Smooth muscle cell of the brain vasculature (primary cell): ENCODE data around the gene ENOX1.
A peak's percentile ranks its signal among the peaks of the same experiment; 100 is the strongest.
"Not testable (repeated sequence)": the region's sequence is repeated elsewhere in the genome, so short reads cannot be mapped to it uniquely, and the experiment has no call there.

Experiments
- DNase-seq: peaks from one replicate; pipeline ENCODE4 v3.0.0-alpha.2; 2012; ENCODE audit warnings: low read depth, low spot score

Gene ENOX1

DNA sequence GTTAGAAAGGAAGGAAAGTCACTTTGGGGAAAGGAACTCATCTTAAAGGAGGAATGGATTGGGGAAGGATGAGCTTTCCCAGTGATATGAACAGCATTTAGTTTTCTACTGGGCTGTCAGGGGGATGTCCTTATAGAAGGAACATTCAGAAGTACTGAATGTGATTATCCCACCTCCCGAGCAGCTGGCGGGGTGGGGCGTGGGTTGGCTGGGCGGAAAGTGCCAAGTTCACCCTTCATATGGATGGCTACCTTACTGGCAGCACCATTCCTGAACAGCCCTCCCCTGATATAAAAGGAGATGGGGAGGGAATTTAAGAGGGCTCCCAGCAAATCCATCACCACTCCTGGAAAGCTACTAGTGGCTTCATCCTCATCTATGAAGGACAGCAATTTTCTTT, 572.6 kb downstream of the ENOX1 start:
- no peak for DNase-seq

DNA sequence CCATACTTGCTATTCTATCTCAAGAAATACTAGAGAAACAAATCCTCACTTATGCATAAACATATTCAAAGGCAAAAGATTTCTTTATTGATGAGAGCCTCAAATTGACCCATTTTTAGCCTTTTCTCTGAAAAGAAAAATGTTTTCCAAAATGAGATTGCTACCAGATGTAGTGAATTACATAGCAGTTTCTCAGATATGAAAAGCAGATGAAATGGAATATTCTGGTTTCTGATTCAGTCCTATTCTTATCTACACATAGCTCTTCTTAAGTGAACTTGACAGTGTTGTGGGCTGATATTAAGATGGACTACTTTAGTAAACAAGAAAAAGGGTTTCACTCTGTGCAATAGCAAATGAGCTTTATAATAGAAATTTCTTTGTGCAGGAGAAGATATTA, 579.9 kb downstream of the ENOX1 start:
- DNase-seq = no peak

DNA sequence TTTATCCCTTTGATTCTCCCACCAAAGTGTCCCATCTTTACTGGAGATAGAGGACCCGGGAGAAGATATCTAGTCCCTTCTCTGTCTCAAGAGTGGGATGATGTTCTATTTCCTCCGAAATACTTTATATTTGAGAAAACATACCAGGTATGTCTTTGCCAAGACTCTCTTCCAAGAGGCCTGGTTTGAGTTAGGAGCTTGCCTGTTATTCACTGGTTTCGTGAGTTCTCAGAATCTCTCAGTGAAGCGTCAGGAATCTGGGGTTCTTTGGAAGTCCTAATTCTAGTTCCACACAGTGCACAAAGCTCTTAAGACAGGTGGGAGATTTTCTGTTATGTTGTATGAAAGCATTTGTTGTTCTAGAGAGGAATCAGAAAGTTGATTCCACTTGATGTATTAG, 581.4 kb downstream of the ENOX1 start:
- no peak for DNase-seq

DNA sequence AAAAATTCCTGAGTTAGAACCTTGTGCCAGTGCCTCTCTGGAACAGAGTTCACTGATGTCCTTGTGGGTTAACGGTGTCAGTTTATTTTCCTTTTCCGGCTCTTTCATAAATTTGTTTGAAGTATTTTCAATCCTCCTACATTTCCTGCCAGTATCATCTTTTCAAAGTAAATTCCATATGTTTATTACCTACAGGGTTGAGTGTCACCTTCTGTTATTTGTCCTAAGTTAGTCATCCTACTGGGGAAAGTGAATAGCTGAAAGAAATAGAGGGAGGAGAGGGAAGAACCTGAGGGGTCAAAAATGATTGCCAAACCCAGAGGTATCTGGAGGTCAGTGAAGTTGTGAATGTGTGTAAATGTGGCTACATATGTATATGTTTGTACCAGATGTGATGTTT, 582.2 kb downstream of the ENOX1 start:
- DNase-seq = no peak

DNA sequence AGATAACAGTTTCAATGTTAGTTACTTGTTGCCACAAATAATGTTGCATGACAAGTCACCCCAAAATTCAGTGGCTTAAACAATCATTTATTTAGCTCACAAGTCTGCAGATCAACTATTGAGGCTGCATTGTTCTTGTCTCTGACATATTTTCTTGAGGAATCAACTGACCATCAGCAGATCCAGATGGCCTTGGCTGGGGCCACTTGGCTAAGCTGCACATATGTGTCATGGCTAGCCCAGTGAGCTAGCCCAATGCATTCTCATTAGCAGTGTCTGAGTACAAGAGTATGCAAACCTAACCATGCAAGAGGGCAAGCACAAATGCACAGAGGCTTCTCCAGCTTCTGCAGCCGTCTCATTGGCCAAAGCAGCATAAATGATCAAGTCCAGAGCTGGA, 583.0 kb downstream of the ENOX1 start:
- DNase-seq = no peak

DNA sequence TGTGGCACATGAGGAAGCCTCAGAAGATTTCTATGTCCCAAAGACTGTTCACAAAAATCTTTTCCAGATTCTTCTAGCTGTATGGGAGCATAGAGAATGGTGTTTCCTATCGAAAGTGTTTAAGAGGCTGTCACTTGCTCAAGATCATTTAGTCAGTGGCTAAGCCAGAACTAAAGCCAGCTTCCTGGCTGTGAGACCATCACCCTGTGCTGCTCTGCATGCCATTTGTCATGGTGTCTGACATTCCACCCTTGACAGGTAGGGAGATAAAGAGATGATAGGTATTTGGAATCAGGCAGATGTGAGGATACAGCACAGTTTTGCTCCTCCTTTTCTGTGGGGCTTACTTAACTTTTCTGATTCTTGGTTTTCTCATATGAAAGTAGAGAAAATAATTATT, 586.0 kb downstream of the ENOX1 start:
- no peak for DNase-seq

DNA sequence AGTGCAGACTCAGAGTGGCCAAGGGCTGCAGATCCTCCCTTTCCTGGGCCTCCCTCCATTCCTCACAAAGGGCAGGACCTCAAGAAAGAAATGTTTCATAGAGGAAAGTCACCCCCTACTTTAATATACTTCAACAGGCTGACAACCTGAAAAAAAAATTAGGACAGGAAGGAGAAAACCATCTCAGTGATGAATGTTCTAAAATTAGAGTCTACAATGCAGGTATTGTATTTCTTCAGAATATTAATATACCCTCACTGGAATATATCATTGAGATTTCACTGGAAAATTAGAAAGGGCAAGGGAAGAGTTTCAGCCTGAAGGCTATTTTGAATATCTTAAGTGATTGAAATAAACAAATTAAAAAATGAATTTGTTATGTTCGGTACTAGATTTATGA, 586.5 kb downstream of the ENOX1 start:
- no peak for DNase-seq

DNA sequence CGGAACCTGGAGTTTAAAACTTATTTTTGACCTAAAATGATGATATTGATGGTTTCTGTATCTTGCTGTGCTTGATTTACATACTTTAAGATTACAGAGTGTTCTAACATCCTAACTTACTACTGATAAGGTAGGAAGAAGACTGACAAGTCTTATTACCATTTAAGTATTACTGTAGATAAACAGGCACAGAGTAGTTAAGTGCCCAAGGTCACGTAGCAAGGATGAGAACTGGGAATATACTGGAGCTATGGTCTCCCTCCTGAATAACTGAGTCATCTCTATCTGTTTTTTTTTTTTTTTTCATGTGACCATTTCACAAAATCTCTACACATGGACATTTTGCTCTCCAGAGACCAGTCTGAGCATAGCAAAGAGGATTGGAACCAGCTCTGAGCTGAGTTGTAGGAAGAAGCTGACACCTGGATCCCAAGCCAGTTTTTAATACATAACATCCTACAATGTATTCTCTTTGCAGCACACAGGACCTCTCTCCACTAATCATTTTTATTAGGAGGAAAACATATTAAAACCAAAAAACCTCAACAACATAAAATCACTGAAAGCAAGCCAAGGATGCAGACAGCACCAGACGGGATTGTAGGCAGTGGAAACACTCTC, 589.9 kb downstream of the ENOX1 start:
- DNase-seq = no peak

DNA sequence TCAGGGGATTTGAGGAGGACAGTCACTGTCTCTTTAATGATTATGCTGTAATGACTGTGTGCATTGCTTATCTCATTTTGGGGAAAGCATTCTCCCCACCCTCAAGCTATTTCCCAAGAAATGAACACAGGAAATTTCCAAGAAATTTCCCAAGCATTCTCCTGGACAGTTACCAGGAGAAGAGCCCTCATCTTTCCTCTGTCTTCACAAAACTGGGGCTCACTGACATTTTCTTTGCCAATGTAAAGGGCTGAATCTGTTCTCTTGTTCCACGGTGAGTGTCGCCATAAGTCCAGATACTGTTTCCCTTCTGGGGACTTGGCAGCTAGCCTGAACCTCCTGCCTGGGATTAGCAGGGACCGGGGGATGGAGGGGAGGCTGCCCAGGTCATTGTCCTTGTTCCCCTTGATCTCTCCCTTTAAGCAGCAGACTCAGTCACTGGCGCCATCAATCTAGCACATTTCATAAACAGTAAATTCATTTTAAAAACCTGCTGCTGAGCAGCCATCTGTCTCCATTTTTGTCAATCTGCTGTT, 590.6 kb downstream of the ENOX1 start:
- DNase-seq = no peak

DNA sequence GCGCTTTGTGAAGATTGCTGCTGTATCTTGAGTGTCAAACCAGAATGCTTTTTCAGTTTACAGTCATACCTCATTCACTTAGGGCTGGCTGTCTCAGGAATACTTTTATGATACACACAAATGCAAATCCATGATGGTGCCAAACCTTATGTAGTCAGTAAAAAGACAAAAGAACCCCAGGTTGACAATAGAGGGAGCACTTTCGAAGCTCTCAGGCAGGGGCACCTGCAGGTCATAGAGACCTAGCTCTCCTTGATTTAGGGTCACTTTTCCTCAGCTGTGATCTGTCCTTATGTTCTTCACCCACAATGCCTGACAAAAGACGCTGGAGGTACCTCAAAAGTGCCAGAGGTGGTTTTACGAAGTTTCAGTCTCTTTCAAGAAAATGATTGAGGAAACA, 591.2 kb downstream of the ENOX1 start:
- no peak for DNase-seq

DNA sequence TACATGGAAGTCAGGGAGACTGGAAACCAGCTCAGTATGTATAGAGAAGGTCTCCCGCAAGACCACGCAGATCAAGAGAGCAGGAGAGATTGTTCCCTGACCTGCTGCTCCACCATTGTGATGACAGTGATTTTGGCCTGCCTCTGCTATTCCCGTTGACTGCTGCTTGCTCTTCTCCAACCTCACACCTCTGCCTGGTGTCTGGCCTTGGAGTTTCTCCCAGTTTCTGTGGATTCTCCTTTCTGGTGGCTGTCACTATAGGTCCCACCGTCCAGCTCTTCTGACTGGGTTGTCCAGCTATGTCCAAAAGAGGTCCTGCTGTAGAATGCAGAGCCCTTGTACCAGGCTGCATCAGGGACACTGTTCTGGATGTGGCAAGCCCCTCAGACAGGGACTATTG, 591.7 kb downstream of the ENOX1 start:
- DNase-seq = no peak

DNA sequence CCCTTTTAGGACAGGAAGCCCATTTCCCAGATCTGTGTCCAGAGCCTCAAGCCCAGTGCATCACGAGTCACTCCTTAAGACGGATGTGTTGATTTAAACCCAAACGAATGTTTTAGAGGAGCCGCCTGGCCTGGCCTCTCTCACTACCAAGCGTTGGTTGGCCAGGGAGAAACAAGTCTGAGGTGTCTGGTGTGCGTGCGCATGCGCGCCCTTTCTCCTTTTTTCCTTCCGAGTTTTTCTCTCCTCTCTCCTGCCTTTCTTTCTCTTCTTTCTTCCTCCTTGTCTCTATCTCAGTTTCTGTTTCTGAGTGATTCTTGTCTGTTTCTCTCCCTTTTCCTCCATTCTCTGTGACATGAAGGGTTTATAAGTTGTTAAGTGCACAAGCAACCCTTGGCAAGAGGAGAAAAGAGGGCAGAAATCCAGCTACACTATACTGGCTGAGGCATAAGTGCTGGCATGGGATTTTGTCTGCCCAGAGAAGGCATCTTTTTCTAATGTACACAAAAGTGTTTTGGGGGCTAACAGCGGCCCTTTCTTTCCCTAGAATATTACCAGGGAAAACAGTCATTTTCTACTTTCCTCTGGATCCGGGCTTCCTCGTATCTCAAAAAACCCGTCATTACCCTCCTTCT, 592.9 kb downstream of the ENOX1 start:
- no peak for DNase-seq

DNA sequence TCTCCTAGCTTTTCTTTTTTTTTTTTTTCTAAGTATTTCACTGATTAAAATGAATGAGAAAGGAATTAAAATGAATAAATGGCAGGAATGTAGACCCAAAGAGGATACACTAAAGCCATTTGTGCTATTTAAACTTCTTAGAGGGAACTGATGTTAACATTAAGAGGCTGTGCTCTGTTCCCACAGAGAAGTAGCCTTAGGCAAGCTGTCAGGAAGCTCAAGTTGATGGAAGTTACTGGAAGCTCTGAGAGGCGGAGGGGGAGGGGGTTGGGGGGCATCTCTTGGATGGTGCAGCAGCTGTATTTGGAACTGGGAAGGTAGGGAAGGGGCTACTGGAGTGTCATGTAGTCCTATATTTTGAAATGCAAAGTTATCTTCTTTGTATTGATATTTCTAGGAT, 595.2 kb downstream of the ENOX1 start:
- DNase-seq = no peak

DNA sequence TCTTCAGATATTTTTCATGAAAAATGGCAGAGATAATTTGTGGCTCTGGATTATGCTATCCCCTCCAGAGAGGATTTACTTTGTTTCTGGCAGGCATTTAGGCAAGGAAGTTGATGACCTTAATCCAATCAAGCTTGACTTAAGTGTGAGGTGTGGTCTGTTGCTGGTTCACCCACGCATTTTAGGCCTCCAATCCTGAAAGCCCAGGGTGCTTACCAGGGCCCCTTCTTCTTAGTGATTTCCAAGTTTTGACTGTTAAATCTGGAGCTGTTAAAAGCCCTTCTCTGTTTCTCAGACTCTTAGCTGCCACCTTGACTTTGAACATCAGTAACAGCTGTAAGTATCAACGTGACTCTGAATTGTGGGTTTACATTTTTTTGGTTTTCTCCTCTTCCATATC, 601.5 kb downstream of the ENOX1 start:
- no peak for DNase-seq

DNA sequence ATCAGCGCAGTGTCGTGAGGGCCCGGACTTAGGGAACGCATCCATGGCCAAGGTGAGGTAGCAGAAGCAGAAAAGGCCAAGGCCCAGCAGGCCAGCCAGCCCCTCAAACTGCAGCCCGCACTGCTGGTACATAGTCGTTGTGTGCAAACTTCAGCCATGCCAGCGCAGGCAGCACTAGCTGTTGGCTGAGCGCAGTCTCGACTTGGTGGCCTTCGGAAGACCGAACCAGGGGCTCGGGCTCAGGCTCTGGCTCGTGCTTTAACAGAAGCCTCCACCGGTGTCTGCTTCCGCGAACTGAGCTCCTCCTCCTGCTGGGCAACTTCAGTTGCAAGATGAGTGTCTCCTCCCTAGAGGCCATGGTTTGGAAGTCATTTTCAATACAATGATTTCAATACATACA, 605.9 kb downstream of the ENOX1 start:
- no peak for DNase-seq

DNA sequence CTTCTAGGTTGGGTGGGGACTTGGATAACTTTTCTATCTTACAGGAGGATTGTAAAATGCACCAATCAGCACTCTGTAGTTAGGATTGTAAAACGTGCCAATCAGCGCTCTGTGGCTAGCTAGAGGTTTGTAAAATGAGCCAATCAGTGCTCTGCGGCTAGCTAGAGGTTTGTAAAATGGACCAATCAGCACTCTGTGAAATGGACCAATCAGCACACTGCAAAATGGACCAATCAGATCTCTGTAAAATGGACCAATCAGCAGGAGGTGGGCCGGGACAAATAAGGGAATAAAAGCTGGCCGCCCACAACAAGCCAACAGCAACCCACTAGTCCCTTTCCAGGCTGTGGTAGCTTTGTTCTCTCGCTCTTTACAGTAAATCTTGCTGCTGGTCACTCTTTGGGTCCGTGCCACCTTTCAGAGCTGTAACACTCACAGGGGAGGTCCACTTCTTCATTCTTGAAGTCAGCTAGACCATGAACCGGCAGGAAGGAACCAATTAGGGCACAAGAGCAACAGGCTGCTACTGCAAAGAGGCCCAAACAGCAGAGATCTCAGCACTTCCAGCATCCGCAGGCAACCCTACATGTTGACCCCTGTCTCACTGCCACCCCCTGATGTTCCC, 606.6 kb downstream of the ENOX1 start:
- no peak for DNase-seq

DNA sequence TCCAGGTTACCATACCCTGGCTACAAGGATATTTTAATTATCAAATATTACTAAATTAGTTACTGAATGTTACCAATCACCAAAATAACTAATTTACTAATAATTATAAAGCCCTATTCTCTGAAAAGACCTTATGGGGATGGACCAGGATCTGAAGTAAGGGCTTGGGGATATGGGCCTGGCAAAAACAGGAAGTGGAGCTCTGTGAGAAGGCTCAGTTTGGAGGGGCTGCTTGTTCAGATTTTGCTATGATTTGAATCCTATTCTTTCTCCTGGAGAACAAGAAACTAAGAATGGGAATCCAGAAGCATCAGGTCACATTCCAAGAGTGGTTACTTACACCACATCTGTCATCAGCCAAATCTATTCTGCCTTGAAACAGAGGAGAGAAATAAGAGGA, 615.3 kb downstream of the ENOX1 start:
- no peak for DNase-seq

DNA sequence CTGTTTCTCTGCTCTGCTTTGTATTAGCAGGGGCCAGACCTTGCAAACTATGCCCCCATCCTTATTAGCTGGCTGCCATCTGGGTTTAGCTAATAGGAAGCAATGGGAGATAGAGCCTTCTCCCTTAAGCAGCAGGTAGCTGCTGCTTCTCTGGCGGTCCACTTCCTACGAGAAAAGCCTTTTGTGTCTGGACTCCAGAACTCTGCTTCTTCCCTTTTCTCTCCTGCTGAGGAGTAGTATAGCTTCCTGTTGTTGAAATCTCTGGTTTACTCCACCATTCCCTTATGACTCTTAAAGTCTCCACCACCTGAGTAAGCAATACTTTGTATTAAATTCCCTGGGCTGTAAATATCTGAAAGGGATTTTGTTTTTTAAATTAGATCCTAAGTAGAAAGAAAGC, 616.3 kb downstream of the ENOX1 start:
- DNase-seq = no peak

DNA sequence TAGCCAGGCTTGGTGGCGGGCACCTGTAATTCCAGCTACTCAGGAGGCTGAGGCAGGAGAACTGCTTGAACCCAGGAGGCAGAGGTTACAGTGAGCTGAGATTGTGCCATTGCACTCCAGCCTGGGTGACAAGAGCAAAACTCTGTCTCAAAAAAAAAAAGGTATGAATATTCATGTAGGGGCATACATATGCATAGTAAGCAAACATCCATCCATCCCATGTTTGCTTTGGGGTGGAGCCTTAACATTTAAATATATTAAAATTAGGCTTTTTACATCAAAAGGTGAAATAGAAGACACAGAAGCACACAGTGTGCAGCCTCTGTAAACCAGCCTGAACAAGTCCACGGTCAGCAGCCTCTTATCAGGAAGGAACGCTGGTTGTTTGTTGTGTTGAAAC, 618.3 kb downstream of the ENOX1 start:
- DNase-seq = not testable (repeated sequence)

DNA sequence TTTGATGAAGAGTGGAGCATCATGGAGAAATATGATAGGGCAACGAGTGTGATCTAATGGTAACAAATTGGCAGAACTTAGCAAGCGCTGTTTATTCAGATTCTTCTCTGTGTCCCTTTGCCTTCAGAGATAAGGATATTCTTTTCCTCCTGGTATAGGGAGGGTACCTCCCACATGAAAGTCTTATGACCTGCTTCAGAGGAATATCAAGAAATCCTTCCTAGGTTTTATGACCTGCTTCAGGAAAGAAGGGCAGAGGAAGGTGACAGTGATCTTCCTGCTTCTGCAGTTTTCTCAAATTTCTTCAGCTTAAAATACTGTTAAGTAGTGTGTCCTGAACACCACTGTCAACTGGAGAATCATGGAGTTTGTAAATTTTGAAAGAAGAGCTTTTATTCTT, 619.0 kb downstream of the ENOX1 start:
- DNase-seq = no peak

DNA sequence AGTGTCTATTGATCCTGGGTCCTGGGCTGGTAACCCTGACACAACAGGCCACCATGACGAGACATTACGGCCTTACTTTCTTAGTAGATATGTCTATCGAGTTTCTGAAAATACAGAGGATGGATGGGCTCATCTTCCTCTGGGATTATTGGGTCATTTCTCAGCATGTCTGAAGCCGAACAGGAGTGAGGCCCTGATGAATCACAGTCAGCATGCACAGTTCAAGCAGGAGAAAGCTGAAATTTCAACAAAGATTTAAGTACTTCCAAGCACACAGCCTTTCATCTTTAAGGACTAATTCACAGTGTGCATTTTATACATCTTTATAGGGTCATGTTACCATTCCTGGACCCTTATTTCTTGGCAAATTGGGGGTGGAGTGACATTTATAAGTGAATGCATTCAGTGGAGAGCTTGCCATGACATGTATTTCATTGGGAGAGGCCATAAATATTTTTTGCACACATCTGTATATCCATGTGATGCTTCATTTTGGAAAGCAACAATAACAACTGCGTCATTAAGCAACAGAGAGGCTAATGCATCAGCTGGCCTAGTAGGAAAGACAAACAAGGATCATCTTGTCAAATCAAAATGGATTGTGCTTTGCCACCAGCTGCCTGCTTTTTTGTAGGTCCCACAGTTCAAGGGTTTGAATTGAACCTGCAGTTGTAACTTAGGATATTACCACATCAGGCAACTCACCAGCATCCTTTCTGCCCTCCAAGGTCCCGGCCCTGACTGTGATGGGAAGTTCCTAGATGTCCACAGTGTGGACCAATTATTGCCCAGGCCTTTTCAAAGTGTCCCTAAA, 619.9 kb downstream of the ENOX1 start:
- peak; percentile 32 for DNase-seq
